GM21576 (cell line): ENCODE data around the gene IFNA13.
"Not testable (repeated sequence)": the region's sequence is repeated elsewhere in the genome, so short reads cannot be mapped to it uniquely, and the experiment has no call there.

Experiments used
- ATAC-seq: cut with Tn5 transposase; IDR thresholded peaks from one replicate; pipeline ENCODE4 v1.9.1; 2021; ENCODE audit warnings: mild to moderate bottlenecking, moderate library complexity; ENCODE audit not compliant: unreplicated experiment

The IFNA13 gene

GRCh38 chr9:21367957-21368356, at the start of gene IFNA13:
Gene IFNA13 (minus strand): TSS chr9:21368057. CDS start chr9:21368010, 47 bp downstream.
- no peak for ATAC-seq

GRCh38 chr9:21415493-21416267, 47.8 kb upstream of the IFNA13 start:
- no peak for ATAC-seq

GRCh38 chr9:21414220-21414940, 46.5 kb upstream of the IFNA13 start:
- no peak for ATAC-seq

- no peak for ATAC-seq
These were observed 45.8 kb upstream of the IFNA13 start for GRCh38 chr9:21413624-21414023.

GRCh38 chr9:21413151-21413550, 45.3 kb upstream of the IFNA13 start:
- no peak for ATAC-seq

- peak; percentile 46 for ATAC-seq
These were observed 44.2 kb upstream of the IFNA13 start for GRCh38 chr9:21412107-21412506.

GRCh38 chr9:21408817-21409216, 41.0 kb upstream of the IFNA13 start, which contains the start of gene IFNA8:
Gene IFNA8 (plus strand): TSS chr9:21409117. CDS start chr9:21409177, 60 bp downstream.
- no peak for ATAC-seq

- no peak for ATAC-seq
These were observed 36.3 kb upstream of the IFNA13 start for GRCh38 chr9:21404146-21404545.

- ATAC-seq: peak; percentile 58
These were observed 34.8 kb upstream of the IFNA13 start for GRCh38 chr9:21402386-21403251.

GRCh38 chr9:21399956-21400355, 32.1 kb upstream of the IFNA13 start:
- ATAC-seq: no peak

- ATAC-seq: no peak
These were observed 31.2 kb upstream of the IFNA13 start for GRCh38 chr9:21398955-21399489.

- ATAC-seq: peak; percentile 77
These were observed 28.2 kb upstream of the IFNA13 start for GRCh38 chr9:21395778-21396717.

GRCh38 chr9:21392270-21392669, 24.4 kb upstream of the IFNA13 start:
- peak; percentile 69 for ATAC-seq

GRCh38 chr9:21385131-21385670, 17.3 kb upstream of the IFNA13 start, which contains the start of gene IFNA2:
Gene IFNA2 (minus strand): TSS chr9:21385398. CDS start chr9:21385329, 69 bp downstream.
- ATAC-seq: no peak

- no peak for ATAC-seq
These were observed 15.8 kb upstream of the IFNA13 start for GRCh38 chr9:21383627-21384026.

- ATAC-seq: peak; percentile 98
These were observed 13.8 kb upstream of the IFNA13 start for GRCh38 chr9:21381448-21382339.

GRCh38 chr9:21371467-21371866, 3.6 kb upstream of the IFNA13 start:
- ATAC-seq: not testable (repeated sequence)

- peak; percentile 94 for ATAC-seq
These were observed 688 bp downstream of the IFNA13 start for GRCh38 chr9:21367169-21367568.
